Renal cortical epithelial cell (primary cell): Measurements from ENCODE around the gene SHQ1. TPM values are rescaled to one million over a fixed set of nuclear protein-coding genes. Genes with fewer than 3 reads are reported as not detected.
A peak's percentile ranks its signal among the peaks of the same experiment; 100 is the strongest.
"Not testable (repeated sequence)": the region's sequence is repeated elsewhere in the genome, so short reads cannot be mapped to it uniquely, and the experiment has no call there.

Experiments
- DNase-seq: peaks from one replicate; pipeline ENCODE4 v3.0.0-alpha.2; 2011; ENCODE audit warnings: low read depth
- total RNA-seq: library from RNA; depleted of rRNA; stranded (reverse); fragments of >200 nt; gene quantifications from 2 replicates; pipeline ENCODE4 v1.2.3, GENCODE V29; 2014

SHQ1 gene
- total RNA-seq, 1 donor from 2014 or later: 25.0 TPM

- no peak for DNase-seq
Observed at GRCh38 chr3:72748659-72749058, 99.6 kb downstream of the SHQ1 start.

GRCh38 chr3:72746430-72747411 lies 101.5 kb downstream of the SHQ1 start:
- peak; percentile 65 for DNase-seq

GRCh38 chr3:72745146-72745999 lies 102.9 kb downstream of the SHQ1 start:
- peak; percentile 32 for DNase-seq

GRCh38 chr3:72744330-72744729 lies 103.9 kb downstream of the SHQ1 start:
- no peak for DNase-seq

- peak; percentile 78 for DNase-seq
Observed at GRCh38 chr3:72739531-72740466, 108.4 kb downstream of the SHQ1 start.

GRCh38 chr3:72738752-72739530 lies 109.3 kb downstream of the SHQ1 start:
- DNase-seq: peak; percentile 32

GRCh38 chr3:72735072-72735471 lies 113.2 kb downstream of the SHQ1 start:
- DNase-seq: not testable (repeated sequence)

- no peak for DNase-seq
Observed at GRCh38 chr3:72733676-72734075, 114.6 kb downstream of the SHQ1 start.

GRCh38 chr3:72732666-72733345 lies 115.4 kb downstream of the SHQ1 start:
- DNase-seq: not testable (repeated sequence)

GRCh38 chr3:72728958-72729467 lies 119.2 kb downstream of the SHQ1 start:
- peak; percentile 81 for DNase-seq

GRCh38 chr3:72728329-72728889 lies 119.8 kb downstream of the SHQ1 start:
- no peak for DNase-seq

- DNase-seq: no peak
Observed at GRCh38 chr3:72727726-72728125, 120.5 kb downstream of the SHQ1 start.

- DNase-seq: no peak
Observed at GRCh38 chr3:72727172-72727571, 121.1 kb downstream of the SHQ1 start.

GRCh38 chr3:72725229-72725628 lies 123.0 kb downstream of the SHQ1 start:
- DNase-seq: no peak

GRCh38 chr3:72724070-72724469 lies 124.2 kb downstream of the SHQ1 start:
- DNase-seq: peak; percentile 97

- peak; percentile 91 for DNase-seq
Observed at GRCh38 chr3:72722930-72723726, 125.1 kb downstream of the SHQ1 start.

GRCh38 chr3:72721683-72722381 lies 126.4 kb downstream of the SHQ1 start:
- no peak for DNase-seq

- no peak for DNase-seq
Observed at GRCh38 chr3:72720566-72720965, 127.7 kb downstream of the SHQ1 start.
